ENCODE data around the gene CERS1. TPM values are rescaled to one million over a fixed set of nuclear protein-coding genes. Genes with fewer than 3 reads are reported as not detected.

Gene CERS1
- total and polyA plus RNA-seq, 3 experiments from 2014 or later = not detected

- Histone ChIP-seq H3K27me3 (ENCODE audit: insufficient read depth, low read length, poor library complexity, severe bottlenecking) (no peaks in the 10 kb centered on the region), H3K36me3 (ENCODE audit: insufficient read depth, low read length) (peaks cover 86% of the 10 kb centered on the region), H3K27ac (ENCODE audit: low read depth, low read length) (no peak overlapping the region), H3K9me3 (ENCODE audit: low read length) (no peaks in the 10 kb centered on the region), H3K4me3 (ENCODE audit: low read length) (no peak overlapping the region), H3K4me1 (ENCODE audit: insufficient read depth, low read length) (no peaks in the 10 kb centered on the region)
- Mint-ChIP-seq H3K36me3 (peaks cover under 1 to 97% (median 4%) of the 10 kb centered on the region in 3 donors), H3K27ac (peak overlapping the region in 1 of 8 donors; percentile 21), H3K27me3 (no peaks in the 10 kb centered on the region), H3K4me1 (peaks cover 0 to 5% (median 2%) of the 10 kb centered on the region in 3 donors), H3K9me3 (no peaks in the 10 kb centered on the region), H3K4me3 (no peak overlapping the region)
- ChIA-PET CTCF (interaction anchor here (2.9 kb wide), 1 partner anchor 10 kb away, joined by 16 read pairs; no protein-coding TSS in a partner anchor), POLR2A (no interaction called here)
- DNase-seq = no peak
Measured at GRCh38 chr19:18857223-18857622, 38.7 kb downstream of the CERS1 start.

- Histone ChIP-seq H3K4me3 (ENCODE audit: low read length) (no peak overlapping the region), H3K27me3 (ENCODE audit: insufficient read depth, low read length, poor library complexity, severe bottlenecking) (no peaks in the 10 kb centered on the region), H3K9me3 (ENCODE audit: low read length) (no peaks in the 10 kb centered on the region), H3K36me3 (ENCODE audit: insufficient read depth, low read length) (peaks cover 86% of the 10 kb centered on the region), H3K4me1 (ENCODE audit: insufficient read depth, low read length) (no peaks in the 10 kb centered on the region), H3K27ac (ENCODE audit: low read depth, low read length) (no peak overlapping the region)
- POLR2A ChIA-PET = no interaction called here
- Mint-ChIP-seq H3K9me3 (no peaks in the 10 kb centered on the region), H3K27me3 (no peaks in the 10 kb centered on the region), H3K27ac (peak overlapping the region in 1 of 8 donors; percentile 21), H3K4me1 (peaks cover 0 to 5% (median 2%) of the 10 kb centered on the region in 3 donors), H3K36me3 (peaks cover 0 to 95% (median 4%) of the 10 kb centered on the region in 3 donors), H3K4me3 (no peak overlapping the region)
- DNase-seq = no peak
- CTCF ChIA-PET = interaction anchor here (1.6 to 2.9 kb wide), 2 partner anchors 9 to 10 kb away, joined by 9 to 16 read pairs; no protein-coding TSS in a partner anchor
Measured at GRCh38 chr19:18856385-18857126, 39.4 kb downstream of the CERS1 start.

GRCh38 chr19:18855647-18856384, 40.1 kb downstream of the CERS1 start:
- Histone ChIP-seq H3K27me3 (ENCODE audit: insufficient read depth, low read length, poor library complexity, severe bottlenecking) (no peaks in the 10 kb centered on the region), H3K36me3 (ENCODE audit: insufficient read depth, low read length) (peaks cover 85% of the 10 kb centered on the region), H3K4me3 (ENCODE audit: low read length) (no peak overlapping the region), H3K9me3 (ENCODE audit: low read length) (no peaks in the 10 kb centered on the region), H3K4me1 (ENCODE audit: insufficient read depth, low read length) (no peaks in the 10 kb centered on the region), H3K27ac (ENCODE audit: low read depth, low read length) (no peak overlapping the region)
- H3K9me3 Mint-ChIP-seq = no peaks in the 10 kb centered on the region
- H3K36me3 Mint-ChIP-seq = peaks cover 0 to 95% (median 4%) of the 10 kb centered on the region in 3 donors
- no peak for DNase-seq
- H3K27ac Mint-ChIP-seq = no peak overlapping the region
- POLR2A ChIA-PET = interaction anchor here (0.9 kb wide), 1 partner anchor 9 kb away, joined by 5 read pairs; no protein-coding TSS in a partner anchor
- H3K4me1 Mint-ChIP-seq = peaks cover 0 to 2% (median under 1%) of the 10 kb centered on the region in 3 donors
- H3K4me3 Mint-ChIP-seq = no peak overlapping the region
- CTCF ChIA-PET = interaction anchor here (1.6 to 2.9 kb wide), 3 partner anchors 9 to 385 kb away, joined by 5 to 16 read pairs (median 9); no protein-coding TSS in a partner anchor
- H3K27me3 Mint-ChIP-seq = no peaks in the 10 kb centered on the region

- POLR2A ChIA-PET = interaction anchor here (0.6 to 0.9 kb wide), 2 partner anchors 9 to 25 kb away, joined by 3 to 5 read pairs; no protein-coding TSS in a partner anchor
- no peak overlapping the region for H3K27ac ChIP-seq (ENCODE audit: low read depth, low read length)
- peaks cover 0 to 95% (median 7%) of the 10 kb centered on the region in 3 donors for H3K36me3 Mint-ChIP-seq
- no peaks in the 10 kb centered on the region for H3K9me3 Mint-ChIP-seq
- H3K27me3 ChIP-seq (ENCODE audit: insufficient read depth, low read length, poor library complexity, severe bottlenecking) = no peaks in the 10 kb centered on the region
- no peak overlapping the region for H3K4me3 ChIP-seq (ENCODE audit: low read length)
- no peaks in the 10 kb centered on the region for H3K9me3 ChIP-seq (ENCODE audit: low read length)
- DNase-seq = no peak
- H3K4me3 Mint-ChIP-seq = no peak overlapping the region
- no peak overlapping the region for H3K27ac Mint-ChIP-seq
- H3K4me1 Mint-ChIP-seq = peaks cover 3 to 6% (median 5%) of the 10 kb centered on the region in 3 donors
- H3K27me3 Mint-ChIP-seq = no peaks in the 10 kb centered on the region
- peaks cover 85% of the 10 kb centered on the region for H3K36me3 ChIP-seq (ENCODE audit: insufficient read depth, low read length)
- no peaks in the 10 kb centered on the region for H3K4me1 ChIP-seq (ENCODE audit: insufficient read depth, low read length)
- CTCF ChIA-PET = interaction anchor here (1.0 to 2.9 kb wide), 4 partner anchors 8 to 404 kb away, joined by 3 to 16 read pairs (median 7); no protein-coding TSS in a partner anchor
Measured at GRCh38 chr19:18854982-18855381, 41.0 kb downstream of the CERS1 start.

- POLR2A ChIA-PET = no interaction called here
- Histone ChIP-seq H3K36me3 (ENCODE audit: insufficient read depth, low read length) (peaks cover 82% of the 10 kb centered on the region), H3K9me3 (ENCODE audit: low read length) (no peaks in the 10 kb centered on the region), H3K27ac (ENCODE audit: low read depth, low read length) (no peak overlapping the region), H3K4me1 (ENCODE audit: insufficient read depth, low read length) (no peaks in the 10 kb centered on the region), H3K4me3 (ENCODE audit: low read length) (no peak overlapping the region), H3K27me3 (ENCODE audit: insufficient read depth, low read length, poor library complexity, severe bottlenecking) (no peaks in the 10 kb centered on the region)
- Mint-ChIP-seq H3K9me3 (no peaks in the 10 kb centered on the region), H3K27me3 (no peaks in the 10 kb centered on the region), H3K4me1 (peaks cover 13 to 15% (median 14%) of the 10 kb centered on the region in 3 donors), H3K4me3 (no peak overlapping the region), H3K36me3 (peaks cover 0 to 94% (median 11%) of the 10 kb centered on the region in 3 donors), H3K27ac (peak overlapping the region in 2 of 8 donors; percentile 36 to 67)
- DNase-seq = no peak
- CTCF ChIA-PET = interaction anchor here (1.0 kb wide), 1 partner anchor 403 kb away, joined by 3 read pairs; no protein-coding TSS in a partner anchor
Measured at GRCh38 chr19:18853755-18854427, 42.1 kb downstream of the CERS1 start.

GRCh38 chr19:18852648-18853047, 43.3 kb downstream of the CERS1 start:
- no peak overlapping the region for H3K4me3 Mint-ChIP-seq
- H3K36me3 ChIP-seq (ENCODE audit: insufficient read depth, low read length) = peaks cover 85% of the 10 kb centered on the region
- POLR2A ChIA-PET = no interaction called here
- H3K4me3 ChIP-seq (ENCODE audit: low read length) = no peak overlapping the region
- peak overlapping the region in 1 of 8 donors; percentile 87 for H3K27ac Mint-ChIP-seq
- no peak overlapping the region for H3K27ac ChIP-seq (ENCODE audit: low read depth, low read length)
- no peaks in the 10 kb centered on the region for H3K27me3 ChIP-seq (ENCODE audit: insufficient read depth, low read length, poor library complexity, severe bottlenecking)
- H3K9me3 ChIP-seq (ENCODE audit: low read length) = no peaks in the 10 kb centered on the region
- no peak for DNase-seq
- CTCF ChIA-PET = no interaction called here
- H3K9me3 Mint-ChIP-seq = no peaks in the 10 kb centered on the region
- no peaks in the 10 kb centered on the region for H3K4me1 ChIP-seq (ENCODE audit: insufficient read depth, low read length)
- H3K4me1 Mint-ChIP-seq = peaks cover 17 to 26% (median 25%) of the 10 kb centered on the region in 3 donors
- peaks cover 0 to 95% (median 11%) of the 10 kb centered on the region in 3 donors for H3K36me3 Mint-ChIP-seq
- H3K27me3 Mint-ChIP-seq = no peaks in the 10 kb centered on the region

- no peak overlapping the region for H3K4me3 Mint-ChIP-seq
- no peak overlapping the region for H3K27ac Mint-ChIP-seq
- no peak for DNase-seq
- CTCF ChIA-PET = no interaction called here
- H3K9me3 ChIP-seq (ENCODE audit: low read length) = no peaks in the 10 kb centered on the region
- POLR2A ChIA-PET = no interaction called here
- peaks cover 0 to 94% (median 13%) of the 10 kb centered on the region in 3 donors for H3K36me3 Mint-ChIP-seq
- H3K27me3 Mint-ChIP-seq = no peaks in the 10 kb centered on the region
- H3K27ac ChIP-seq (ENCODE audit: low read depth, low read length) = no peak overlapping the region
- H3K4me3 ChIP-seq (ENCODE audit: low read length) = no peak overlapping the region
- peaks cover 77% of the 10 kb centered on the region for H3K36me3 ChIP-seq (ENCODE audit: insufficient read depth, low read length)
- H3K27me3 ChIP-seq (ENCODE audit: insufficient read depth, low read length, poor library complexity, severe bottlenecking) = no peaks in the 10 kb centered on the region
- H3K4me1 Mint-ChIP-seq = peaks cover 23 to 34% (median 33%) of the 10 kb centered on the region in 3 donors
- peaks cover 6% of the 10 kb centered on the region for H3K4me1 ChIP-seq (ENCODE audit: insufficient read depth, low read length)
- H3K9me3 Mint-ChIP-seq = no peaks in the 10 kb centered on the region
Measured at GRCh38 chr19:18851673-18852325, 44.2 kb downstream of the CERS1 start.

Data from CD8-positive, alpha-beta memory T cell (primary cell).